Esophagus mucosa (tissue), 1 donor: Measurements from ENCODE around the gene TIGD6. TPM values are rescaled to one million over a fixed set of nuclear protein-coding genes. Genes with fewer than 3 reads are reported as not detected.
A peak's percentile ranks its signal among the peaks of the same experiment; 100 is the strongest.

Experiments
- ATAC-seq: fragments of 200-7000 bp; cut with Tn5 transposase; one replicate; pipeline ENCODE4 v1.9.1; 2020
- total RNA-seq: library from RNA; stranded (reverse); gene quantifications from one replicate; pipeline ENCODE4 v1.2.4, GENCODE V29; 2023
- donor health status: DM: yes; HTN: yes; CAD: no.

Gene TIGD6
- total RNA-seq, 1 donor from 2014 or later, result 2.6 TPM

- no peak for ATAC-seq
These were observed 16.1 kb upstream of the TIGD6 start for GRCh38 chr5:150016537-150016936.

GRCh38 chr5:150015415-150015814 is 15.0 kb upstream of the TIGD6 start:
- no peak for ATAC-seq

- no peak for ATAC-seq
These were observed 14.0 kb upstream of the TIGD6 start for GRCh38 chr5:150014456-150014855.

GRCh38 chr5:150013931-150014330 is 13.5 kb upstream of the TIGD6 start:
- ATAC-seq, result no peak

GRCh38 chr5:150009671-150010387 is 9.4 kb upstream of the TIGD6 start:
- peak; percentile 32 for ATAC-seq

GRCh38 chr5:150007050-150007449 is 6.6 kb upstream of the TIGD6 start:
- no peak for ATAC-seq

- no peak for ATAC-seq
These were observed 5.9 kb upstream of the TIGD6 start for GRCh38 chr5:150006318-150006717.

GRCh38 chr5:150001660-150002486 is 1.4 kb upstream of the TIGD6 start:
- ATAC-seq, result peak; percentile 65

GRCh38 chr5:150000990-150001659 is 671 bp upstream of the TIGD6 start:
- ATAC-seq, result peak; percentile 58

GRCh38 chr5:149999866-150000255 is 593 bp downstream of the TIGD6 start:
- peak; percentile 67 for ATAC-seq

- ATAC-seq, result peak; percentile 34
These were observed 1.1 kb downstream of the TIGD6 start for GRCh38 chr5:149999359-149999758.

GRCh38 chr5:149998281-149998680 is 2.2 kb downstream of the TIGD6 start:
- no peak for ATAC-seq

GRCh38 chr5:149996205-149996890 is 4.1 kb downstream of the TIGD6 start:
- ATAC-seq, result no peak

GRCh38 chr5:149995385-149996204 is 4.9 kb downstream of the TIGD6 start:
- no peak for ATAC-seq

GRCh38 chr5:149993471-149993870 is 7.0 kb downstream of the TIGD6 start:
- ATAC-seq, result no peak

- ATAC-seq, result peak; percentile 90
These were observed 9.7 kb downstream of the TIGD6 start for GRCh38 chr5:149990518-149991376.

- ATAC-seq, result no peak
These were observed 12.3 kb downstream of the TIGD6 start for GRCh38 chr5:149988126-149988525.

- ATAC-seq, result no peak
These were observed 17.9 kb downstream of the TIGD6 start for GRCh38 chr5:149982505-149982904.

GRCh38 chr5:149981206-149981605 is 19.2 kb downstream of the TIGD6 start:
- no peak for ATAC-seq

GRCh38 chr5:149979896-149980295 is 20.6 kb downstream of the TIGD6 start:
- no peak for ATAC-seq

GRCh38 chr5:149975409-149975808 is 25.0 kb downstream of the TIGD6 start:
- ATAC-seq, result no peak
